Measurements from ENCODE around the gene THSD7A.

The THSD7A gene

GRCh38 chr7:11847336-11847735 lies 15.3 kb upstream of the THSD7A start:
- Histone ChIP-seq H3K23ac (ENCODE audit: low read length) (no peak overlapping the region), H4K12ac (ENCODE audit: low read depth, low read length) (no peak overlapping the region), H3K4ac (ENCODE audit: low read depth, low read length) (no peak overlapping the region), H3K9me3 (ENCODE audit: insufficient read depth, low read depth, low read length) (no peaks in the 10 kb centered on the region), H3K79me1 (ENCODE audit: low read length) (no peaks in the 10 kb centered on the region), H4K8ac (ENCODE audit: low read depth, low read length) (no peak overlapping the region), H3K27ac (ENCODE audit: low read depth, low read length) (no peak overlapping the region), H2AFZ (ENCODE audit: insufficient read depth, low read length, poor library complexity) (no peak overlapping the region), H3K36me3 (ENCODE audit: control insufficient read depth in 1 of 2, insufficient read depth in 2 of 2, low read length in 2 of 2) (no peaks in the 10 kb centered on the region), H2AK5ac (ENCODE audit: low read length) (no peak overlapping the region), H3K9ac (ENCODE audit: low read length) (no peak overlapping the region), H3K14ac (ENCODE audit: low read length) (no peak overlapping the region), H3K18ac (ENCODE audit: low read length) (no peak overlapping the region), H2BK12ac (ENCODE audit: low read length) (no peak overlapping the region), H3K4me1 (ENCODE audit: control insufficient read depth in 1 of 2, insufficient read depth in 2 of 2, low read length in 2 of 2) (no peaks in the 10 kb centered on the region), H3K79me2 (ENCODE audit: control insufficient read depth, insufficient read depth, low read length, poor library complexity) (no peaks in the 10 kb centered on the region), H3K27me3 (ENCODE audit: insufficient read depth, low read length) (no peaks in the 10 kb centered on the region), H3K4me2 (ENCODE audit: low read length) (no peak overlapping the region), H3K4me3 (ENCODE audit: low read depth, low read length) (no peak overlapping the region), H2BK5ac (ENCODE audit: low read depth, low read length, poor library complexity) (no peak overlapping the region), H4K91ac (ENCODE audit: low read depth, low read length) (no peak overlapping the region), H2BK120ac (ENCODE audit: insufficient read depth, low read length, poor library complexity) (no peak overlapping the region)
- no peak for DNase-seq
- no CpG with 5 or more reads among the region's 2 CpGs for WGBS (ENCODE audit: extremely low coverage, insufficient coverage, insufficient read length)

GRCh38 chr7:11846361-11846955 lies 14.5 kb upstream of the THSD7A start:
- no peak overlapping the region for H3K23ac ChIP-seq (ENCODE audit: low read length)
- no peak overlapping the region for H3K18ac ChIP-seq (ENCODE audit: low read length)
- no peak overlapping the region for H3K9ac ChIP-seq (ENCODE audit: low read length)
- peak in 1 of 2 donors; percentile 59 for DNase-seq
- H2BK120ac ChIP-seq (ENCODE audit: insufficient read depth, low read length, poor library complexity), result no peak overlapping the region
- H3K4me3 ChIP-seq (ENCODE audit: low read depth, low read length), result no peak overlapping the region
- no peak overlapping the region for H4K8ac ChIP-seq (ENCODE audit: low read depth, low read length)
- no peak overlapping the region for H3K27ac ChIP-seq (ENCODE audit: low read depth, low read length)
- H3K9me3 ChIP-seq (ENCODE audit: insufficient read depth, low read depth, low read length), result no peaks in the 10 kb centered on the region
- no peak overlapping the region for H3K14ac ChIP-seq (ENCODE audit: low read length)
- no peaks in the 10 kb centered on the region for H3K27me3 ChIP-seq (ENCODE audit: insufficient read depth, low read length)
- no peak overlapping the region for H2BK12ac ChIP-seq (ENCODE audit: low read length)
- H2BK5ac ChIP-seq (ENCODE audit: low read depth, low read length, poor library complexity), result no peak overlapping the region
- no peak overlapping the region for H2AK5ac ChIP-seq (ENCODE audit: low read length)
- no peak overlapping the region for H3K4ac ChIP-seq (ENCODE audit: low read depth, low read length)
- no peaks in the 10 kb centered on the region for H3K79me2 ChIP-seq (ENCODE audit: control insufficient read depth, insufficient read depth, low read length, poor library complexity)
- H3K4me2 ChIP-seq (ENCODE audit: low read length), result no peak overlapping the region
- no peak overlapping the region for H4K91ac ChIP-seq (ENCODE audit: low read depth, low read length)
- no peaks in the 10 kb centered on the region for H3K4me1 ChIP-seq (ENCODE audit: control insufficient read depth in 1 of 2, insufficient read depth in 2 of 2, low read length in 2 of 2)
- H3K36me3 ChIP-seq (ENCODE audit: control insufficient read depth in 1 of 2, insufficient read depth in 2 of 2, low read length in 2 of 2), result no peaks in the 10 kb centered on the region
- no peaks in the 10 kb centered on the region for H3K79me1 ChIP-seq (ENCODE audit: low read length)
- no CpG with 5 or more reads among the region's 5 CpGs for WGBS (ENCODE audit: extremely low coverage, insufficient coverage, insufficient read length)
- no peak overlapping the region for H4K12ac ChIP-seq (ENCODE audit: low read depth, low read length)
- H2AFZ ChIP-seq (ENCODE audit: insufficient read depth, low read length, poor library complexity), result no peak overlapping the region

- WGBS (ENCODE audit: extremely low coverage, insufficient coverage, insufficient read length), result no CpG with 5 or more reads among the region's 1 CpG
- H3K23ac ChIP-seq (ENCODE audit: low read length), result no peak overlapping the region
- H2BK120ac ChIP-seq (ENCODE audit: insufficient read depth, low read length, poor library complexity), result no peak overlapping the region
- H3K9ac ChIP-seq (ENCODE audit: low read length), result no peak overlapping the region
- no peaks in the 10 kb centered on the region for H3K4me1 ChIP-seq (ENCODE audit: control insufficient read depth in 1 of 2, insufficient read depth in 2 of 2, low read length in 2 of 2)
- H4K91ac ChIP-seq (ENCODE audit: low read depth, low read length), result no peak overlapping the region
- no peak overlapping the region for H2AK5ac ChIP-seq (ENCODE audit: low read length)
- H3K27ac ChIP-seq (ENCODE audit: low read depth, low read length), result no peak overlapping the region
- no peak overlapping the region for H3K4ac ChIP-seq (ENCODE audit: low read depth, low read length)
- no peaks in the 10 kb centered on the region for H3K36me3 ChIP-seq (ENCODE audit: control insufficient read depth in 1 of 2, insufficient read depth in 2 of 2, low read length in 2 of 2)
- no peaks in the 10 kb centered on the region for H3K9me3 ChIP-seq (ENCODE audit: insufficient read depth, low read depth, low read length)
- no peaks in the 10 kb centered on the region for H3K79me1 ChIP-seq (ENCODE audit: low read length)
- H4K12ac ChIP-seq (ENCODE audit: low read depth, low read length), result no peak overlapping the region
- no peak overlapping the region for H3K14ac ChIP-seq (ENCODE audit: low read length)
- H2BK12ac ChIP-seq (ENCODE audit: low read length), result no peak overlapping the region
- no peak overlapping the region for H3K4me3 ChIP-seq (ENCODE audit: low read depth, low read length)
- H3K18ac ChIP-seq (ENCODE audit: low read length), result no peak overlapping the region
- H3K27me3 ChIP-seq (ENCODE audit: insufficient read depth, low read length), result no peaks in the 10 kb centered on the region
- no peak for DNase-seq
- H3K79me2 ChIP-seq (ENCODE audit: control insufficient read depth, insufficient read depth, low read length, poor library complexity), result no peaks in the 10 kb centered on the region
- no peak overlapping the region for H3K4me2 ChIP-seq (ENCODE audit: low read length)
- no peak overlapping the region for H2BK5ac ChIP-seq (ENCODE audit: low read depth, low read length, poor library complexity)
- no peak overlapping the region for H4K8ac ChIP-seq (ENCODE audit: low read depth, low read length)
- no peak overlapping the region for H2AFZ ChIP-seq (ENCODE audit: insufficient read depth, low read length, poor library complexity)
Observed at GRCh38 chr7:11843113-11843765, 11.2 kb upstream of the THSD7A start.

- no peaks in the 10 kb centered on the region for H3K36me3 ChIP-seq (ENCODE audit: control insufficient read depth in 1 of 2, insufficient read depth in 2 of 2, low read length in 2 of 2)
- H2BK120ac ChIP-seq (ENCODE audit: insufficient read depth, low read length, poor library complexity), result no peak overlapping the region
- H2AFZ ChIP-seq (ENCODE audit: insufficient read depth, low read length, poor library complexity), result no peak overlapping the region
- no peak overlapping the region for H4K8ac ChIP-seq (ENCODE audit: low read depth, low read length)
- no peak overlapping the region for H3K4me3 ChIP-seq (ENCODE audit: low read depth, low read length)
- no peak overlapping the region for H2BK12ac ChIP-seq (ENCODE audit: low read length)
- no peak overlapping the region for H3K4ac ChIP-seq (ENCODE audit: low read depth, low read length)
- no peak for DNase-seq
- H3K9ac ChIP-seq (ENCODE audit: low read length), result no peak overlapping the region
- H3K9me3 ChIP-seq (ENCODE audit: insufficient read depth, low read depth, low read length), result no peaks in the 10 kb centered on the region
- H3K27me3 ChIP-seq (ENCODE audit: insufficient read depth, low read length), result no peaks in the 10 kb centered on the region
- H3K14ac ChIP-seq (ENCODE audit: low read length), result no peak overlapping the region
- no peak overlapping the region for H2AK5ac ChIP-seq (ENCODE audit: low read length)
- no peak overlapping the region for H3K27ac ChIP-seq (ENCODE audit: low read depth, low read length)
- no peak overlapping the region for H3K18ac ChIP-seq (ENCODE audit: low read length)
- H2BK5ac ChIP-seq (ENCODE audit: low read depth, low read length, poor library complexity), result no peak overlapping the region
- no peaks in the 10 kb centered on the region for H3K79me1 ChIP-seq (ENCODE audit: low read length)
- no peak overlapping the region for H4K91ac ChIP-seq (ENCODE audit: low read depth, low read length)
- no peak overlapping the region for H4K12ac ChIP-seq (ENCODE audit: low read depth, low read length)
- H3K4me2 ChIP-seq (ENCODE audit: low read length), result no peak overlapping the region
- no peaks in the 10 kb centered on the region for H3K4me1 ChIP-seq (ENCODE audit: control insufficient read depth in 1 of 2, insufficient read depth in 2 of 2, low read length in 2 of 2)
- no peak overlapping the region for H3K23ac ChIP-seq (ENCODE audit: low read length)
- no peaks in the 10 kb centered on the region for H3K79me2 ChIP-seq (ENCODE audit: control insufficient read depth, insufficient read depth, low read length, poor library complexity)
Observed at GRCh38 chr7:11841657-11842056, 9.7 kb upstream of the THSD7A start.

All from trophoblast cell (in vitro differentiated cells and primary cell).